NCI-H460 (cell line): ENCODE data around the gene GNMT. TPM values are rescaled to one million over a fixed set of nuclear protein-coding genes. Genes with fewer than 3 reads are reported as not detected.
"Not testable (repeated sequence)": the region's sequence is repeated elsewhere in the genome, so short reads cannot be mapped to it uniquely, and the experiment has no call there.

Experiments
- DNase-seq: peaks from one replicate; pipeline ENCODE4 v3.0.0-alpha.2; 2016; ENCODE audit warnings: low read depth; ENCODE audit errors: extremely low read depth
- total RNA-seq: library from RNA; depleted of rRNA; stranded (reverse); fragments of >200 nt; shearing (Covaris generic); gene quantifications from 2 replicates; pipeline ENCODE4 v1.2.3, GENCODE V29; 2014

Gene GNMT
- total RNA-seq, 1 experiment from 2014 or later = not detected

- no peak for DNase-seq
Observed at GRCh38 chr6:42971746-42972327, 11.3 kb downstream of the GNMT start.

GRCh38 chr6:42973926-42974325 lies 13.4 kb downstream of the GNMT start:
- no peak for DNase-seq

- DNase-seq = no peak
Observed at GRCh38 chr6:42974919-42975505, 14.5 kb downstream of the GNMT start.

- DNase-seq = no peak
Observed at GRCh38 chr6:42978487-42978838, 17.9 kb downstream of the GNMT start.

- DNase-seq = peak; percentile 61
Observed at GRCh38 chr6:42978839-42979522, 18.4 kb downstream of the GNMT start, which contains the start of gene PEX6. Gene PEX6, minus strand, starts transcription at chr6:42979181. Its CDS starts 31 bp downstream, at chr6:42979150.

- DNase-seq = no peak
Observed at GRCh38 chr6:42979523-42980177, 19.1 kb downstream of the GNMT start.

- DNase-seq = no peak
Observed at GRCh38 chr6:42981836-42982235, 21.3 kb downstream of the GNMT start.

GRCh38 chr6:42984001-42984923 lies 23.7 kb downstream of the GNMT start, which contains the start of gene PPP2R5D:
Gene PPP2R5D, plus strand, starts transcription at chr6:42984570. Its CDS starts 108 bp downstream, at chr6:42984678.
- peak; percentile 96 for DNase-seq

- no peak for DNase-seq
Observed at GRCh38 chr6:42984924-42985475, 24.4 kb downstream of the GNMT start.

- DNase-seq = no peak
Observed at GRCh38 chr6:42987533-42988451, 27.2 kb downstream of the GNMT start.

GRCh38 chr6:42988486-42989020 lies 28.0 kb downstream of the GNMT start:
- no peak for DNase-seq

- DNase-seq = no peak
Observed at GRCh38 chr6:42989923-42990322, 29.4 kb downstream of the GNMT start.

GRCh38 chr6:42993445-42993844 lies 32.9 kb downstream of the GNMT start:
- no peak for DNase-seq

- no peak for DNase-seq
Observed at GRCh38 chr6:42996513-42996912, 36.0 kb downstream of the GNMT start.

GRCh38 chr6:42998205-42998604 lies 37.7 kb downstream of the GNMT start:
- DNase-seq = not testable (repeated sequence)

GRCh38 chr6:43001843-43002242 lies 41.3 kb downstream of the GNMT start:
- no peak for DNase-seq

GRCh38 chr6:43005844-43006243 lies 45.3 kb downstream of the GNMT start:
- DNase-seq = no peak

GRCh38 chr6:43006251-43006650 lies 45.7 kb downstream of the GNMT start:
- no peak for DNase-seq

GRCh38 chr6:43007126-43007525 lies 46.6 kb downstream of the GNMT start:
- DNase-seq = no peak
